ENCODE results near the gene AKAP9. TPM values are rescaled to one million over a fixed set of nuclear protein-coding genes. Genes with fewer than 3 reads are reported as not detected.
A peak's percentile ranks its signal among the peaks of the same experiment; 100 is the strongest.
"Not testable (repeated sequence)": the region's sequence is repeated elsewhere in the genome, so short reads cannot be mapped to it uniquely, and the experiment has no call there.

AKAP9 gene
- total RNA-seq, 1 donor from 2014 or later: 66.9 TPM

- TF ChIP-seq CTCF (IDR thresholded peaks at IDR 0.05; ENCODE audit: partially characterized antibody, unreplicated experiment): no peak
- Mint-ChIP-seq H3K9me3 (ENCODE audit: unreplicated experiment) (no peaks in the 10 kb centered on the region), H3K27me3 (ENCODE audit: unreplicated experiment) (no peaks in the 10 kb centered on the region), H3K27ac (ENCODE audit: unreplicated experiment) (no peak overlapping the region), H3K4me1 (ENCODE audit: low read depth, unreplicated experiment) (no peaks in the 10 kb centered on the region), H3K4me3 (ENCODE audit: unreplicated experiment) (no peak overlapping the region), H3K36me3 (ENCODE audit: unreplicated experiment) (no peaks in the 10 kb centered on the region)
- no peak for DNase-seq
Observed at GRCh38 chr7:91927912-91928311, 12.8 kb upstream of the AKAP9 start.

- H3K27me3 Mint-ChIP-seq (ENCODE audit: unreplicated experiment): no peaks in the 10 kb centered on the region
- DNase-seq: no peak
- H3K36me3 Mint-ChIP-seq (ENCODE audit: unreplicated experiment): no peaks in the 10 kb centered on the region
- H3K4me3 Mint-ChIP-seq (ENCODE audit: unreplicated experiment): no peak overlapping the region
- TF ChIP-seq CTCF (IDR thresholded peaks at IDR 0.05; ENCODE audit: partially characterized antibody, unreplicated experiment): no peak
- H3K4me1 Mint-ChIP-seq (ENCODE audit: low read depth, unreplicated experiment): no peaks in the 10 kb centered on the region
- H3K27ac Mint-ChIP-seq (ENCODE audit: unreplicated experiment): no peak overlapping the region
- no peaks in the 10 kb centered on the region for H3K9me3 Mint-ChIP-seq (ENCODE audit: unreplicated experiment)
Observed at GRCh38 chr7:91929463-91929862, 11.2 kb upstream of the AKAP9 start.

- no peak for DNase-seq
- Mint-ChIP-seq H3K27me3 (ENCODE audit: unreplicated experiment) (peaks cover 8% of the 10 kb centered on the region), H3K4me3 (ENCODE audit: unreplicated experiment) (peak overlapping the region; percentile 94), H3K27ac (ENCODE audit: unreplicated experiment) (peak overlapping the region; percentile 97), H3K9me3 (ENCODE audit: unreplicated experiment) (peaks cover 8% of the 10 kb centered on the region), H3K36me3 (ENCODE audit: unreplicated experiment) (peaks cover 3% of the 10 kb centered on the region), H3K4me1 (ENCODE audit: low read depth, unreplicated experiment) (peaks cover 10% of the 10 kb centered on the region)
- no peak for TF ChIP-seq CTCF (IDR thresholded peaks at IDR 0.05; ENCODE audit: partially characterized antibody, unreplicated experiment)
Observed at GRCh38 chr7:91940171-91940570, 491 bp upstream of the AKAP9 start.

- DNase-seq: peak; percentile 42
- Mint-ChIP-seq H3K27ac (ENCODE audit: unreplicated experiment) (peak overlapping the region; percentile 98), H3K36me3 (ENCODE audit: unreplicated experiment) (peaks cover 3% of the 10 kb centered on the region), H3K4me1 (ENCODE audit: low read depth, unreplicated experiment) (peaks cover 10% of the 10 kb centered on the region), H3K4me3 (ENCODE audit: unreplicated experiment) (peak overlapping the region; percentile 94), H3K27me3 (ENCODE audit: unreplicated experiment) (peaks cover 8% of the 10 kb centered on the region), H3K9me3 (ENCODE audit: unreplicated experiment) (peaks cover 8% of the 10 kb centered on the region)
- no peak for TF ChIP-seq CTCF (IDR thresholded peaks at IDR 0.05; ENCODE audit: partially characterized antibody, unreplicated experiment)
Observed at GRCh38 chr7:91941450-91941849, 788 bp downstream of the AKAP9 start.

GRCh38 chr7:91942312-91942711 is 1.6 kb downstream of the AKAP9 start:
- no peak for TF ChIP-seq CTCF (IDR thresholded peaks at IDR 0.05; ENCODE audit: partially characterized antibody, unreplicated experiment)
- Mint-ChIP-seq H3K36me3 (ENCODE audit: unreplicated experiment) (peaks cover 3% of the 10 kb centered on the region), H3K4me3 (ENCODE audit: unreplicated experiment) (peak overlapping the region; percentile 94), H3K4me1 (ENCODE audit: low read depth, unreplicated experiment) (peaks cover 10% of the 10 kb centered on the region), H3K9me3 (ENCODE audit: unreplicated experiment) (peaks cover 8% of the 10 kb centered on the region), H3K27ac (ENCODE audit: unreplicated experiment) (peak overlapping the region; percentile 57), H3K27me3 (ENCODE audit: unreplicated experiment) (peaks cover 8% of the 10 kb centered on the region)
- no peak for DNase-seq

- not testable (repeated sequence) for H3K27me3 Mint-ChIP-seq (ENCODE audit: unreplicated experiment); H3K4me3 Mint-ChIP-seq (ENCODE audit: unreplicated experiment); H3K36me3 Mint-ChIP-seq (ENCODE audit: unreplicated experiment); H3K9me3 Mint-ChIP-seq (ENCODE audit: unreplicated experiment); DNase-seq; H3K27ac Mint-ChIP-seq (ENCODE audit: unreplicated experiment); H3K4me1 Mint-ChIP-seq (ENCODE audit: low read depth, unreplicated experiment)
Observed at GRCh38 chr7:91944970-91945369, 4.3 kb downstream of the AKAP9 start.
